ENCODE data around the gene NXPH2. TPM values are rescaled to one million over a fixed set of nuclear protein-coding genes. Genes with fewer than 3 reads are reported as not detected.
A peak's percentile ranks its signal among the peaks of the same experiment; 100 is the strongest.

Gene NXPH2
- total and polyA plus RNA-seq, 2 of the 13 experiments (the other 11 are each of a cell fraction or from before 2014, with no cell fraction given): not detected

GRCh38 chr2:138713069-138713496 lies 67.1 kb downstream of the NXPH2 start (continued):
- no peak for TF ChIP-seq ATF3 (CRISPR knock-in tag; IDR thresholded peaks at IDR 0.05)
- peak; percentile 51; the same call in 1 of the 2 replicates for TF ChIP-seq ZSCAN5A (CRISPR knock-in tag; IDR thresholded peaks at IDR 0.05; ENCODE audit: borderline replicate concordance)
- no peak for TF ChIP-seq KAT7 (CRISPR knock-in tag; IDR thresholded peaks at IDR 0.05; ENCODE audit: borderline replicate concordance)
- no peak for TF ChIP-seq ZNF296 (CRISPR knock-in tag; conservative IDR thresholded peaks at IDR 0.05)
- TF ChIP-seq ZNF644 (CRISPR knock-in tag; IDR thresholded peaks at IDR 0.05; ENCODE audit: low read depth): peak; percentile 60; the same call in 1 of the 2 replicates

- Histone ChIP-seq H3K9me3 (ENCODE audit: low read length) (no peaks in the 10 kb centered on the region), H3K4me3 (replicated peaks in 1 of 3; ENCODE audit: insufficient read depth in 1 of 3, low read depth in 2 of 3, low read length in 3 of 3) (peak overlapping the region in 2 of 3 experiments; percentile 21 to 43; a peak in 1 of 6 replicates), H3K27ac (ENCODE audit: extremely low read length, insufficient read depth, low read length) (no peak overlapping the region), H2AFZ (ENCODE audit: low read length) (peak overlapping the region; percentile 67), H3K4me2 (ENCODE audit: low read depth, low read length) (peak overlapping the region; percentile 75), H4K20me1 (ENCODE audit: insufficient read depth, low read length) (no peaks in the 10 kb centered on the region), H3K4me1 (ENCODE audit: insufficient read depth, low read length) (peaks cover 46% of the 10 kb centered on the region), H3K36me3 (replicated peaks in 1 of 2; ENCODE audit: control insufficient read depth in 1 of 2, insufficient read depth in 2 of 2, low read length in 2 of 2) (no peaks in the 10 kb centered on the region), H3K79me2 (ENCODE audit: insufficient read depth, low read length) (no peaks in the 10 kb centered on the region), H3K27me3 (ENCODE audit: control insufficient read depth in 1 of 2, insufficient read depth in 2 of 2, low read length in 2 of 2) (peaks cover 0 to 12% of the 10 kb centered on the region in 2 experiments; a peak in 2 of 5 replicates), H3K9ac (ENCODE audit: insufficient read depth, low read depth, low read length) (no peak overlapping the region)
- ATAC-seq (peak; percentile 76), DNase-seq (ENCODE audit: low spot score) (peak; percentile 37), FAIRE-seq (peak; percentile 40)
- ChIA-PET POLR2A (interaction anchor here (2.0 kb wide), 1 partner anchor 12 kb away, joined by 15 read pairs; no protein-coding TSS in a partner anchor), CTCF (ENCODE audit: low intra/inter-chr PET ratio, low total read pairs) (no interaction called here)
- BruUV-seq (replicated peaks): no TSS peak
- 17% methylated on average over 4 of the region's 4 CpGs for WGBS (ENCODE audit: low lambda C conversion rate)
- in situ Hi-C loops (cut with HindIII; ENCODE audit: extremely low pct_ligation_motif_present, low pct_unique_long_range_greater_than_20kb): no loop called here
- intact Hi-C loops (cut with micrococcal nuclease; ENCODE audit: unreplicated experiment): loop anchor here (5.0 kb wide), 1 partner anchor 220 kb away; no protein-coding TSS in a partner anchor
- TF ChIP-seq NBN (conservative IDR thresholded peaks at IDR 0.05) (no peak), NR2F6 (IDR thresholded peaks at IDR 0.05) (no peak), NR2F6 (CRISPR knock-in tag; IDR thresholded peaks at IDR 0.05) (peak; percentile 24; the same call in 1 of the 2 replicates), TOE1 (CRISPR knock-in tag; IDR thresholded peaks at IDR 0.05) (no peak), THRA (CRISPR knock-in tag; IDR thresholded peaks at IDR 0.05; ENCODE audit: borderline replicate concordance) (no peak), AHDC1 (CRISPR knock-in tag; IDR thresholded peaks at IDR 0.05; ENCODE audit: borderline replicate concordance) (peak; percentile 81; the same call in 1 of the 2 replicates), ZNF292 (CRISPR knock-in tag; IDR thresholded peaks at IDR 0.05; ENCODE audit: borderline replicate concordance, low read depth) (peak; percentile 37; the same call in 1 of the 2 replicates), MEIS1 (CRISPR knock-in tag; IDR thresholded peaks at IDR 0.05; ENCODE audit: borderline replicate concordance) (no peak), ZNF124 (CRISPR knock-in tag; IDR thresholded peaks at IDR 0.05) (peak; percentile 30; the same call in 1 of the 2 replicates)
These were observed 67.8 kb downstream of the NXPH2 start for GRCh38 chr2:138712212-138712979.

Data from HepG2 (cell line).